Spleen (tissue), 11 donors: ENCODE results near the gene LYSMD3. TPM values are rescaled to one million over a fixed set of nuclear protein-coding genes. Genes with fewer than 3 reads are reported as not detected.

Source experiments
- DNase-seq: peaks from one replicate; pipeline ENCODE4 v3.0.0-alpha.2; 2020
- H3K27ac ChIP-seq, 8 donors: fragments of 200-600 bp; sonication (generic) in 7 of 8; 1 replicate in 4 of 8; 2 replicates in 4 of 8; pipeline versions ENCODE4 v1.5.0 to v1.8.0; 2016 to 2021; ENCODE audit warnings: inconsistent platforms in 4 of 8, mild to moderate bottlenecking in 4 of 8, moderate library complexity in 1 of 8
- H3K27me3 ChIP-seq, 7 donors: fragments of 200-600 bp; sonication (generic) in 6 of 7; replicated peaks in 1 of 7; 1 replicate in 4 of 7; 2 replicates in 3 of 7; pipeline versions ENCODE4 v1.5.0 to v1.8.0; 2016 to 2021; ENCODE audit warnings: inconsistent platforms in 3 of 7, mild to moderate bottlenecking in 1 of 7
- H3K36me3 ChIP-seq, 6 donors: fragments of 200-600 bp; sonication (generic) in 5 of 6; 1 replicate in 4 of 6; 2 replicates in 2 of 6; pipeline versions ENCODE4 v1.5.0 to v1.8.0; 2016 to 2021; ENCODE audit warnings: inconsistent platforms in 2 of 6
- H3K4me1 ChIP-seq, 6 donors: fragments of 200-600 bp; sonication (generic) in 5 of 6; 1 replicate in 3 of 6; 2 replicates in 3 of 6; pipeline versions ENCODE4 v1.5.0 to v1.8.0; 2016 to 2021; ENCODE audit warnings: inconsistent platforms in 3 of 6
- H3K4me3 ChIP-seq, 8 donors: fragments of 200-600 bp; sonication (generic) in 7 of 8; 1 replicate in 4 of 8; 2 replicates in 4 of 8; pipeline versions ENCODE4 v1.5.0 to v1.8.0; 2016 to 2021; ENCODE audit warnings: inconsistent platforms in 4 of 8, mild to moderate bottlenecking in 4 of 8, moderate library complexity in 2 of 8
- H3K9me3 ChIP-seq, 8 donors: fragments of 200-600 bp; sonication (generic) in 7 of 8; 1 replicate in 4 of 8; 2 replicates in 4 of 8; pipeline versions ENCODE4 v1.5.0 to v1.8.0; 2016 to 2021; ENCODE audit warnings: inconsistent platforms in 4 of 8
- CTCF ChIP-seq, 11 experiments: fragments of 200-600 bp in 7 of 11; fragments of 450-650 bp in 4 of 11; sonication (generic) in 4 of 11; IDR thresholded peaks in 8 of 11; conservative IDR thresholded peaks in 3 of 11; 1 replicate in 7 of 11; 2 replicates in 4 of 11; pipeline versions ENCODE4 v1.4.0 to v1.8.0; 2016 to 2021; ENCODE audit warnings: antibody characterized with exemption in 11 of 11, inconsistent platforms in 4 of 11, mild to moderate bottlenecking in 1 of 11
- POLR2A ChIP-seq, 3 donors: fragments of 450-650 bp; IDR thresholded peaks; one replicate each; pipeline ENCODE4 v1.5.1; 2017; ENCODE audit warnings: antibody characterized with exemption in 3 of 3, mild to moderate bottlenecking in 1 of 3
- POLR2AphosphoS5 ChIP-seq, 3 donors: sonication (generic); formaldehyde crosslinking; IDR thresholded peaks; one replicate each; pipeline ENCODE4 v1.5.1; 2017; ENCODE audit warnings: antibody characterized with exemption in 3 of 3
- WGBS, 5 donors: extraction: QIAGEN DNeasy Blood & Tissue Kit in 3 of 5; methylation state at CpG; one replicate each; pipeline versions ENCODE4 v1.1.5 to v1.1.7; 2013 to 2018; 5-methylcytosine and 5-hydroxymethylcytosine counted together
- intact Hi-C: fragments of 100-400 bp; cut with DNase I; formaldehyde crosslinking; loops from one replicate; pipeline ENCODE4 v1.15.0; 2023; ENCODE audit warnings: low total_unique reads
- polyA plus RNA-seq, 3 donors: library from polyadenylated mRNA; stranded (reverse); fragments of 200-250 nt; gene quantifications; one replicate each; pipeline ENCODE4 v1.2.1, GENCODE V29; 2013
- total RNA-seq, 7 donors: library from RNA; depleted of rRNA in 3 of 7; stranded (reverse); fragments of >200 nt in 3 of 7; fragmentation: NEBNext Ultra II Directional in 4 of 7; extraction: Animal tissue kit (Norgen Biotek cat#: 25700) in 4 of 7; gene quantifications; one replicate each; pipeline versions ENCODE4 v1.1.0 to v1.2.1, GENCODE V29; 2016 to 2021
- donor health status: healthy with polysubstance abuse.
- donor health status: DM: no; HTN: no; CAD: no; lungs with moderate emphysema.
- donor health status: DM: no; HTN: no; CAD: no.
- donor health status: Bipolar disorder and iron deficiency.
- donor health status: healthy.
- donor health status: DM: no; HTN: no; CAD: no.
- donor health status: DM: yes; HTN: yes; CAD: no.

LYSMD3 gene
- total and polyA plus RNA-seq, 10 donors = 5.1 to 27.4 (median 19.5) TPM

- 64 to 83% (median 74%) methylated on average over 4 of the region's 4 CpGs for WGBS, 5 donors
- H3K9me3 ChIP-seq = no peaks in the 10 kb centered on the region
- no peak overlapping the region for H3K4me3 ChIP-seq
- no peaks in the 10 kb centered on the region for H3K4me1 ChIP-seq
- H3K36me3 ChIP-seq = no peaks in the 10 kb centered on the region
- DNase-seq = no peak
- H3K27me3 ChIP-seq = peaks cover 0 to 36% (median 0%) of the 10 kb centered on the region in 7 donors
- no peak for TF ChIP-seq CTCF (IDR thresholded peaks at IDR 0.05 in 8 of 11, conservative IDR thresholded peaks at IDR 0.05 in 3 of 11)
- no peak for TF ChIP-seq POLR2AphosphoS5 (IDR thresholded peaks at IDR 0.05)
- no peak for TF ChIP-seq POLR2A (IDR thresholded peaks at IDR 0.05)
- intact Hi-C loops = no loop called here
- no peak overlapping the region for H3K27ac ChIP-seq
Measured at GRCh38 chr5:90542827-90543519, 13.6 kb upstream of the LYSMD3 start.

DNA sequence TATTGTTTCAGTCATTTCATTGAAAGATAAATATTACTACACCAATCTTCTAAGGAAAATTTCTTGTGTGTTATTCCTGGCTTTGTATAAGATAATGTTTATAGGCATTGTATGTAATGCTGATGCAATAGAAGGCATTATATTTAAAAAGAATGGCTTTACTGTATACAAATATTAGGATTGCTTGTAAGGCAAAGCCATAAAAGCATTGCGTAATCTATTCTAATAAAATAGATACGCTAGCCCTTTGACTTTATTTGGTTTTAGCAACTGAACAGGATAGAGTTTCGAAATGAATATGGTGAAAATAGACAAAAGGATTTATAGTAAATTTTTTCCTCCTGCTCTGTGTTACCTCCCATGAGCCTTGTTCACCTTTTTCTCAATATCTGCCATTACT, 5.5 kb upstream of the LYSMD3 start:
- TF ChIP-seq POLR2AphosphoS5 (IDR thresholded peaks at IDR 0.05) (no peak), POLR2A (IDR thresholded peaks at IDR 0.05) (no peak), CTCF (IDR thresholded peaks at IDR 0.05 in 8 of 11, conservative IDR thresholded peaks at IDR 0.05 in 3 of 11) (no peak)
- no peak overlapping the region for H3K4me3 ChIP-seq
- H3K27me3 ChIP-seq = peaks cover 0 to 31% (median 6%) of the 10 kb centered on the region in 7 donors
- H3K36me3 ChIP-seq = no peaks in the 10 kb centered on the region
- intact Hi-C loops = no loop called here
- no peak overlapping the region for H3K27ac ChIP-seq
- H3K9me3 ChIP-seq = no peaks in the 10 kb centered on the region
- peaks cover 0 to 13% (median 9%) of the 10 kb centered on the region in 6 donors for H3K4me1 ChIP-seq
- no peak for DNase-seq
- WGBS, 5 donors = 70 to 91% (median 79%) methylated on average over 3 of the region's 3 CpGs

DNA sequence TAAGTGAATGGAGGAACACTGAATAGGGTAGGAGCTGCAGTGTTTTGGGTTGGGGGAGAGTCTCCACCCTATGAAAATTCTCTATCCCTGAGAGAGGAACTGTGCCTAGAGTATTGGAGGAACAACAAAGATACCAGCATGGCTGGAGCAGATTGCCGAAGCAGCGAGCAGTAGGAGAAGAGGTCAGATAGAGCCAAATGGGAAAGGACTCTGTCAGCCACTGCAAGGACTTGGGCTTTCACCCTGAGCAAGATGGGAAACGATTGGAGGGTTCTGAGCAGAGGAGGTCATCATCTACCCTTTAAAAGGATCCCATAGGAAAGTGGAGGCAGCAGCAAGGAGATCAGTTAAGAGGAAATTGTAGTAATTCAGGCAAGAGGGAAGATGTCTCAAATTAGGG, 4.4 kb upstream of the LYSMD3 start:
- peaks cover 0 to 17% (median 10%) of the 10 kb centered on the region in 6 donors for H3K4me1 ChIP-seq
- H3K27me3 ChIP-seq = peaks cover 0 to 31% (median 6%) of the 10 kb centered on the region in 7 donors
- WGBS, 5 donors = 71 to 79% (median 74%) methylated on average over 3 of the region's 3 CpGs
- TF ChIP-seq POLR2A (IDR thresholded peaks at IDR 0.05) = no peak
- TF ChIP-seq CTCF (IDR thresholded peaks at IDR 0.05 in 8 of 11, conservative IDR thresholded peaks at IDR 0.05 in 3 of 11) = no peak
- no peak for TF ChIP-seq POLR2AphosphoS5 (IDR thresholded peaks at IDR 0.05)
- no peak overlapping the region for H3K27ac ChIP-seq
- intact Hi-C loops = no loop called here
- no peak for DNase-seq
- H3K36me3 ChIP-seq = no peaks in the 10 kb centered on the region
- H3K4me3 ChIP-seq = no peak overlapping the region
- no peaks in the 10 kb centered on the region for H3K9me3 ChIP-seq

- TF ChIP-seq POLR2AphosphoS5 (IDR thresholded peaks at IDR 0.05) (no peak), POLR2A (IDR thresholded peaks at IDR 0.05) (no peak), CTCF (IDR thresholded peaks at IDR 0.05 in 8 of 11, conservative IDR thresholded peaks at IDR 0.05 in 3 of 11) (no peak)
- intact Hi-C loops = no loop called here
- no peak for DNase-seq
- 60 to 76% (median 68%) methylated on average over 9 of the region's 9 CpGs for WGBS, 5 donors
- peaks cover 6 to 46% (median 37%) of the 10 kb centered on the region in 6 donors for H3K4me1 ChIP-seq
- peaks cover 0 to 2% (median 0%) of the 10 kb centered on the region in 6 donors for H3K36me3 ChIP-seq
- H3K9me3 ChIP-seq = no peaks in the 10 kb centered on the region
- peaks cover 0 to 23% (median 6%) of the 10 kb centered on the region in 7 donors for H3K27me3 ChIP-seq
- H3K4me3 ChIP-seq = peak overlapping the region in 5 of 8 donors; percentile 81 to 97 (median 84)
- peak overlapping the region in 5 of 8 donors; percentile 93 to 97 (median 96) for H3K27ac ChIP-seq
Measured at GRCh38 chr5:90530736-90531487, 1.5 kb upstream of the LYSMD3 start.
